Measurements from ENCODE around the gene CASKIN1. TPM values are rescaled to one million over a fixed set of nuclear protein-coding genes. Genes with fewer than 3 reads are reported as not detected.
A peak's percentile ranks its signal among the peaks of the same experiment; 100 is the strongest.

CASKIN1 gene
- polyA plus RNA-seq, 1 donor (not counting 4 experiments of a cell fraction or from before 2014, with no cell fraction given), result 0.04 TPM

DNA sequence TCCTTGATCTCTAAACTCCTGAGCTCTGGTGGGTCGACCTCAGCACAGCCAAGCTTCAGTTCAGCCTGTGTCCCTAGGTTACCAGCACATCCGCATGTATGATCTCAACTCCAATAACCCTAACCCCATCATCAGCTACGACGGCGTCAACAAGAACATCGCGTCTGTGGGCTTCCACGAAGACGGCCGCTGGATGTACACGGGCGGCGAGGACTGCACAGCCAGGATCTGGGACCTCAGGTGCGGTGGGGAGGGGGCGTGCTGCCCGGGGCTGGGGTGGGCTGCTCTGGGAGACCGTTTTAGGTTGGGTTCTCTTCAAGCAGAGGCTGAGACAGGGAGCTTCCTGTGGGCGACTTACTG, 10.0 kb upstream of the CASKIN1 start:
- Histone ChIP-seq H3K4me3 (ENCODE audit: control insufficient read depth in 2 of 3, extremely low read depth in 1 of 3, insufficient read depth in 2 of 3, low read depth in 1 of 3, low read length in 3 of 3) (peak overlapping the region; percentile 73 to 95 (median 77)), H3K36me3 (ENCODE audit: control insufficient read depth in 2 of 2, extremely low read depth in 1 of 2, insufficient read depth in 2 of 2, low read length in 2 of 2) (peaks cover 12% of the 10 kb centered on the region in 2 experiments), H3K9me1 (ENCODE audit: control insufficient read depth, extremely low read depth, insufficient read depth, low read length) (no peaks in the 10 kb centered on the region), H3K4me1 (ENCODE audit: control insufficient read depth, extremely low read depth, insufficient read depth, low read length) (peaks cover 9% of the 10 kb centered on the region), H4K20me1 (ENCODE audit: control insufficient read depth, extremely low read depth, insufficient read depth, low read length) (no peaks in the 10 kb centered on the region), H3K27me3 (ENCODE audit: control insufficient read depth, extremely low read depth, insufficient read depth, low read length) (no peaks in the 10 kb centered on the region), H3K4me2 (ENCODE audit: control insufficient read depth, extremely low read depth, insufficient read depth, low read depth, low read length) (peak overlapping the region; percentile 75), H3K27ac (ENCODE audit: control insufficient read depth, insufficient read depth, low read length) (no peak overlapping the region), H3K9me3 (ENCODE audit: control insufficient read depth, low read depth, low read length) (no peaks in the 10 kb centered on the region), H3K79me2 (ENCODE audit: control insufficient read depth, insufficient read depth, low read length) (peaks cover 7% of the 10 kb centered on the region), H2AFZ (ENCODE audit: control insufficient read depth, low read length) (no peak overlapping the region), H3K9ac (ENCODE audit: control insufficient read depth, extremely low read depth, insufficient read depth, low read length) (peak overlapping the region; percentile 93)
- no peak for TF ChIP-seq EZH2 (IDR thresholded peaks at IDR 0.05; ENCODE audit: low read length)
- TF ChIP-seq, protein P1, sequence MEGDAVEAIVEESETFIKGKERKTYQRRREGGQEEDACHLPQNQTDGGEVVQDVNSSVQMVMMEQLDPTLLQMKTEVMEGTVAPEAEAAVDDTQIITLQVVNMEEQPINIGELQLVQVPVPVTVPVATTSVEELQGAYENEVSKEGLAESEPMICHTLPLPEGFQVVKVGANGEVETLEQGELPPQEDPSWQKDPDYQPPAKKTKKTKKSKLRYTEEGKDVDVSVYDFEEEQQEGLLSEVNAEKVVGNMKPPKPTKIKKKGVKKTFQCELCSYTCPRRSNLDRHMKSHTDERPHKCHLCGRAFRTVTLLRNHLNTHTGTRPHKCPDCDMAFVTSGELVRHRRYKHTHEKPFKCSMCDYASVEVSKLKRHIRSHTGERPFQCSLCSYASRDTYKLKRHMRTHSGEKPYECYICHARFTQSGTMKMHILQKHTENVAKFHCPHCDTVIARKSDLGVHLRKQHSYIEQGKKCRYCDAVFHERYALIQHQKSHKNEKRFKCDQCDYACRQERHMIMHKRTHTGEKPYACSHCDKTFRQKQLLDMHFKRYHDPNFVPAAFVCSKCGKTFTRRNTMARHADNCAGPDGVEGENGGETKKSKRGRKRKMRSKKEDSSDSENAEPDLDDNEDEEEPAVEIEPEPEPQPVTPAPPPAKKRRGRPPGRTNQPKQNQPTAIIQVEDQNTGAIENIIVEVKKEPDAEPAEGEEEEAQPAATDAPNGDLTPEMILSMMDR (optimal IDR thresholded peaks at IDR 0.05 in 1 of 3, IDR thresholded peaks at IDR 0.05 in 1 of 3, conservative IDR thresholded peaks at IDR 0.05 in 1 of 3; ENCODE audit: extremely low read depth in 1 of 3, insufficient read depth in 2 of 3, low read length in 3 of 3), result no peak
- DNase-seq (ENCODE audit: low read depth, low spot score), result no peak
- dilution Hi-C loops (cut with MboI; ENCODE audit: extremely low pct_ligation_motif_present, low sequenced_read_pairs), result no loop called here
- FAIRE-seq, result no peak

DNA sequence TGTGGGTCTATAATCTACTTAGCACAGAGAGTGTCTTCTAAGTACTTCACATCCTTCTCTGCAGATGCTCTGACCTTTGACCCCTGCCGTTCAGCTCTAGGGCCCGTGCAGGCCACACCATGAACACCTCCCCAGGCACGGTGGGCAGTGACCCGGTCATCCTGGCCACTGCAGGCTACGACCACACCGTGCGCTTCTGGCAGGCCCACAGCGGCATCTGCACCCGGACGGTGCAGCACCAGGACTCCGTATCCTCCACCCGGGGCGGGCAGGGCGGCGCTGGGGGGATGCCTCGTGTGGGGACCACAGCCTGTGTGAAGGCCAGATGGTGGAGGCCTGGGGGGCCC, 9.5 kb upstream of the CASKIN1 start:
- Histone ChIP-seq H3K4me2 (ENCODE audit: control insufficient read depth, extremely low read depth, insufficient read depth, low read depth, low read length) (peak overlapping the region; percentile 75), H2AFZ (ENCODE audit: control insufficient read depth, low read length) (peak overlapping the region; percentile 7), H3K9ac (ENCODE audit: control insufficient read depth, extremely low read depth, insufficient read depth, low read length) (peak overlapping the region; percentile 93), H3K9me3 (ENCODE audit: control insufficient read depth, low read depth, low read length) (no peaks in the 10 kb centered on the region), H3K9me1 (ENCODE audit: control insufficient read depth, extremely low read depth, insufficient read depth, low read length) (no peaks in the 10 kb centered on the region), H3K27ac (ENCODE audit: control insufficient read depth, insufficient read depth, low read length) (peak overlapping the region; percentile 84), H3K4me3 (ENCODE audit: control insufficient read depth in 2 of 3, extremely low read depth in 1 of 3, insufficient read depth in 2 of 3, low read depth in 1 of 3, low read length in 3 of 3) (peak overlapping the region; percentile 73 to 95 (median 77)), H3K27me3 (ENCODE audit: control insufficient read depth, extremely low read depth, insufficient read depth, low read length) (no peaks in the 10 kb centered on the region), H3K4me1 (ENCODE audit: control insufficient read depth, extremely low read depth, insufficient read depth, low read length) (peaks cover 9% of the 10 kb centered on the region), H3K79me2 (ENCODE audit: control insufficient read depth, insufficient read depth, low read length) (peaks cover 7% of the 10 kb centered on the region), H3K36me3 (ENCODE audit: control insufficient read depth in 2 of 2, extremely low read depth in 1 of 2, insufficient read depth in 2 of 2, low read length in 2 of 2) (peaks cover 12% of the 10 kb centered on the region in 2 experiments), H4K20me1 (ENCODE audit: control insufficient read depth, extremely low read depth, insufficient read depth, low read length) (no peaks in the 10 kb centered on the region)
- DNase-seq (ENCODE audit: low read depth, low spot score) (no peak), FAIRE-seq (no peak)
- dilution Hi-C loops (cut with MboI; ENCODE audit: extremely low pct_ligation_motif_present, low sequenced_read_pairs), result no loop called here
- no peak for TF ChIP-seq EZH2 (IDR thresholded peaks at IDR 0.05; ENCODE audit: low read length)
- TF ChIP-seq, protein P1 (optimal IDR thresholded peaks at IDR 0.05 in 1 of 3, IDR thresholded peaks at IDR 0.05 in 1 of 3, conservative IDR thresholded peaks at IDR 0.05 in 1 of 3; ENCODE audit: extremely low read depth in 1 of 3, insufficient read depth in 2 of 3, low read length in 3 of 3), result no peak

Data from keratinocyte (primary cell).